ENCODE measurements around the gene NTRK2.

Gene NTRK2

DNA sequence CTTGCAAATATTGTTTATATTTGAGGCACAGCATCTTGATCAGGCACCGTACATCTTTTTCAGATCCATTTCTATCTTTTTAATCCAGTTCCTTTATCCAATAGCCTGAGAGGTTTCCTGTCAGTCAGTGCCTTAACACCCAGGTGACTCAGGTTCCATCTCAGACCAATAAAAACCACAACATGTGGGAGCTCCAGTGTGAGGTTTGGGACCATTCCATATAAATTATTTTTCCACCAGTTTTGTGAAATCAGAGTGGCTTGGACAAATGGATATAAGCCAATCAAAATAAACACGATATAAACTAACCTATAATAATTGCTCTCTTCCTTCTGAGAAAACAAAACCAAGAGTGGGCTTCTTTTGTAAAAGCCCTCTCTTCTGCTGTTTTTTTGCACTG is 351.3 kb downstream of the NTRK2 start:
- no peak for DNase-seq (ENCODE audit: low read depth, low spot score)

DNA sequence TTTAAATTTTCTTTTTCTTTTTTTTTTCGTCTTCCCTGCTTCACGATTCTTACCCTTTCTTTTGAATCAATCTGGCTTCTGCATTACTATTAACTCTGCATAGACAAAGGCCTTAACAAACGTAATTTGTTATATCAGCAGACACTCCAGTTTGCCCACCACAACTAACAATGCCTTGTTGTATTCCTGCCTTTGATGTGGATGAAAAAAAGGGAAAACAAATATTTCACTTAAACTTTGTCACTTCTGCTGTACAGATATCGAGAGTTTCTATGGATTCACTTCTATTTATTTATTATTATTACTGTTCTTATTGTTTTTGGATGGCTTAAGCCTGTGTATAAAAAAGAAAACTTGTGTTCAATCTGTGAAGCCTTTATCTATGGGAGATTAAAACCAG is 352.2 kb downstream of the NTRK2 start:
- no peak for DNase-seq (ENCODE audit: low read depth, low spot score)

DNA sequence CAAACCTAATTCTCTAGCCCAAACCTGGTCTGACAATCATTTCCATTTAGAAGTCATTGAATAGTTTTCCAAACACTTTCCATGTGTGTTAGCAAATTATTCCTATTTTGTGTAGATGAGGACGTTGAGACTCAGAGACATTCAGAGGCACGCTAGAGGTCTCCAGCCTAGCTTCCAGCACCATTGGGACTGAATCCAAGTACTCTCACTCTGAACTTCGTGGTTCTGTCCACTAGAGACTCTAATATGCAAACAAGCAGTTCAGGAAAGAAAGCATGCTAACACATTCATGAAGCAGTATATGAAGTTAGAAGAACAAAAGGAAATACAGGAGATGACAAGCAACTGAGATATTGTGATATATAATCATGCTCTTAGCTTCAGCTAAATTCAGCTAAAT is 354.8 kb downstream of the NTRK2 start:
- DNase-seq (ENCODE audit: low read depth, low spot score): no peak

DNA sequence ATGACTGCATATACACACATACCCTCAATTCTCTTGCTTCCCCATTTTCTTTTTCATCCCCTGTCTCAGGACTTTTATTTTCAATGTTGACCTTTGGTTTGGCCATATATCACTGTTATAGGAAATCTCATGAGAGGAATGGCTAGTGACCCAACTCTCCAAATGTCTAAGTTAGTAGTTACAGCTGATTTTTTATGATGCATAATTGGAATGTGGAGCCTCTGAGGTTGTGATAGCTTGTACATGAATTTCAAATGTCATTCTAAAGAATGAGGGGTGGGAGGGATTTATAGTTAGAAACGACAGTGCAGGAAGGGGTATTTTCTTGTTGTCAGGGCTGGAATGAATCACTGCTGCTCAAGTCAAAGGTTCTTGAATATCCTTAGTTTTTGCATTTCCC is 356.1 kb downstream of the NTRK2 start:
- no peak for DNase-seq (ENCODE audit: low read depth, low spot score)

DNA sequence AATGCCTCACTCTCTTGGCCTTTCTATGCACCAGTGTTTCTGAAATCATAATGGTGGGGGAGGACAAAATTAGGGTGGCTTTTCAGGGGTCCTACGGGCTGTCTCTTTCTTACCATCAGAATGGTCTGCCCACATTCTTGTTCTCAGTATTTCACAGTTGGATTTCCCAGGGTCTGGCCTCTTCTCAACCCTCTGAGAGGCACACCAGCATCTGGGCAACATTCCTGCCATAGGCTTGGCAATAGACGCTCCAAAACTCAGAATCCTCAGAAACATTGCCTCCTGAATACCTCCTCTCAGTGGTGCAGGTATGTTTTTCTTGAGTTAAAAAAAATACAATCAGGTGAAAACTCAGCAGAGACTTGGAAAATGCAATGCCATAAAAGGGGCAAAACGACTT is 358.3 kb downstream of the NTRK2 start:
- DNase-seq (ENCODE audit: low read depth, low spot score): no peak

DNA sequence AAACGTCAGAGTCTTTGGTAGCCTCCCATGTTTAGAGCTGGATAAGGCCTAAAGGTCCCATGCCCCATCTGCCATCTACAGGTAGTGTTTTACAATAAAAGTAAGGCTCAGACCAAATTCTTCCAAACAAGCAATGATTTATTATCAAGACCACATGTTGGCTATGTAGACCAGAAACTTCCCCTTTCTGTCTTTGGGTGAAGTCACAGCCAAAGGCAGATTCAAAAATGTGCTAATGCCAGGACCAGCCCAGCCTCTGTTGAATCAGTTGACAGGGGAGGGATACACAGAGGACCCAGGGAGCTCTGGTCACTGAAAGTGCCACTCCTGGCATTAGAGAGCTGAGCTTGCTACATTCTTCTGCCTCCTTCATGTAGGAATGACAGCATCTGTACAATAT is 360.8 kb downstream of the NTRK2 start:
- no peak for DNase-seq (ENCODE audit: low read depth, low spot score)

DNA sequence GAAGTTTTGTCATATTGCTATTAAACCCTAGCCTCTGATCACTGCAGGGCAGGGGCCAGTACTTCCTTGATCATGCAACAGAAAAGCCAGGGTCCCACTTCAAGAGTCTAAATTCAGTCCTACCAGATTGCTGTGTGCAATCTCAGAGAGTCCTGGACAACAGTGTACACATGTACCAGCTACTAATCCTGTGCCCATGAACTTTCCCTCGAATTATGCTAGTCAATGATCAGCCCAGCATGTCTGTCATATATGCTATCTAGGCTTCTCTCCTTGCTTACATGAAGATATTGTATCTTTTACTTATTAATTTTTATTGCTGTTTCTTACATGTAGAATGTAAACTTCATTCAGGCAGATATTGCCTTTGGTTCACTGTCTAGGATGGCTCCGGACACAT is 367.0 kb downstream of the NTRK2 start:
- no peak for DNase-seq (ENCODE audit: low read depth, low spot score)

DNA sequence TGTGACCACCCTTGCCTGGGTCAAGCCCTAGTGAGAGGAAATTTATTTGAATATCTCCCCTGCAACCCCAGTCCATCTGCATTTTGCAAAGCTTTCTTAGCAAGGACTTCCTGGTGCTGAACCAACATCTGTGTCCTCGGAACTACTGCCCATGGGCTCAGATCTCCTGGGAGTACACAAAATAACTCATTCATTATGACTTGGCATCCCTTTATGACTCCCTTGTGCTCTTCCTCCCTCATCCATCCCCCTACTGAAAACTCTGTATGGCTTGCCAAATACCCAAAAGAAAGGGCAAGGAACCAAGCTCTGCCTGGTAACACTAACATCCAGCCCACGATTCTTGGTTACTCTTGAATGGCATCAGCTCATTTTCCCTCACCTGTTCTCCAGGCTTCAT is 368.5 kb downstream of the NTRK2 start:
- no peak for DNase-seq (ENCODE audit: low read depth, low spot score)

DNA sequence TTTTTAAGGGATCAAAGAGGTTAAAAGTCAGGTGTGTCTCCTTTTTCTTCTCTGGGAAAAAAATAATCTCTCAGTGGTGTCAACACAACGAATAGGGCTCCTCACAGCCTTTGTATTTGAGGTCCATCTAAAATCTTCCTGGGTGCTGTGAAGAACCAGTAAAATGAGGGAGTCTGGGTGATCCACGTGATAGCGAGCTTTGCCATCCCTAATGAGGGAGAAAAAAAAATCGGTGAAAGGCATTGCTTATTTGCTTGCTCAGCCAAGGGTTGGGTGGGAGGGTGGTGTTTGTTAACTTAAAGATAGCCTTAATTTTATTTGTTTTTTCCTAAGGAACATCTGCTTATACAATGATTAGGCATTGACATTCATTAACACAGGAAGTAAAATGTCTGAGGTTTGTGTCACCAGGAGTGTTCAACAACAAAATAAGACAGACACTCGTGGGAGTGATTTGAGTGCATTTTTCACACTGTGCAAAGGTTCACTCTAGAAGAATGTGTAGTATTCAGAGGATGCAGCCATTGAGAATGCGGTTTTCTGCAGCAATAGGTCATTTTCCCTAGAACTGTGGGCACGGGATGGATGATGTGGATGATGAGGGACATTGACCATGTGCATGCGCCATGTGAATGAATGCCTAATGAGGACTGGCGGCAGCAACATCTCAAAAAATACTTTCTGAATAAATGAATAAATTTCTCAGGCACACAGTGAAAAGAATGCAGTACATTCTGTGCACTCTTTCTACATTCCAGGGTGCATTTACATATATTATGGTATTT is 369.5 kb downstream of the NTRK2 start:
- no peak for DNase-seq (ENCODE audit: low read depth, low spot score)

DNA sequence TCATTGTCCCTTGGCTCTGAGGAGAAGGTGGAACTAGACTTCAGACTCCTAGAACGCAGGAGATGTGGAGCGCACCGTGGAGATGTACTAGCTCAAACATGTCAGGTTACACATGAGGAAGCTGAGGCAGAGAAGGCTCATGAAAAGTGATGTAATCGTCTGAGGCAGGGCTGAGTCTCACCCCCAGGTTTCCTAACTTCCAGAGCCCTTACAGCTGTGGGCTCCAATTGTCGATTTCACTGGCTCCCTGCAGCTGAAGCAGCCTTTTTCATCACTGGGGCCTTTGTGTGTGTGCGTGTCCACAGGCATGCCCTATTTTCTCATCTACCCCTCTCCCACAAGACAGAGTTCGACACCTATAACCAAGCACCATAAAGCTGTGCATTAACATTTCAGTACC is 370.6 kb downstream of the NTRK2 start:
- no peak for DNase-seq (ENCODE audit: low read depth, low spot score)

DNA sequence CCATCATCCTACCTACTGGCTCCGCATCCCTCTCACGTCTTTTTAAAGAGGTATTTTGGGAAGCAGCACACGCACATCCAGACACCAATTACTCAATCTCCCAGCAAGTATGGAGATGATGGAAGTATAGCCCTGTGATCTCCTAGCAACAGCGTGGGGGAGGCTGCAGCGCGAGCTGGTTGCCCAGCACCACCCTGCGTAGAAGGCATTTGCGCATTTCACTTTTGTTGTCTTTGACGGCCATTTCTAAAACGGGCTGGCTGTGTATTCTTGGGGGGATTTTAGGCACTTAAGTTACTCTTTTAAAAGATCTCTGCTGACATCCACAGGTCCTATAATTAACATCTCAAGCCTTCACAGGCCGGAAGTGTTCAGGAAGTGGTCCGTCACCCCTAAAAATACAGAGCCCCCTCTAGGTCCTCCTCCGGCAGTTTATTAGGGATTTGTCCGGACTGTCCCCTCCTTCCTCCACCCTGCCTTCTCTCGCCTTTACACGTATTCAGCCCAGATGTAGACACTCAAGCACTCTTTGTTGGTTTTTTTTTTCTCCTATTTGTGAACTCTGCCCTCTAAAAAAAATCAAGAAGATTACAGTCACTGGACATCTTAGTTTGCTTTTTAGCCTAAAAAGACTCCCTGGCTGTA is 371.4 kb downstream of the NTRK2 start:
- DNase-seq (ENCODE audit: low read depth, low spot score): no peak

DNA sequence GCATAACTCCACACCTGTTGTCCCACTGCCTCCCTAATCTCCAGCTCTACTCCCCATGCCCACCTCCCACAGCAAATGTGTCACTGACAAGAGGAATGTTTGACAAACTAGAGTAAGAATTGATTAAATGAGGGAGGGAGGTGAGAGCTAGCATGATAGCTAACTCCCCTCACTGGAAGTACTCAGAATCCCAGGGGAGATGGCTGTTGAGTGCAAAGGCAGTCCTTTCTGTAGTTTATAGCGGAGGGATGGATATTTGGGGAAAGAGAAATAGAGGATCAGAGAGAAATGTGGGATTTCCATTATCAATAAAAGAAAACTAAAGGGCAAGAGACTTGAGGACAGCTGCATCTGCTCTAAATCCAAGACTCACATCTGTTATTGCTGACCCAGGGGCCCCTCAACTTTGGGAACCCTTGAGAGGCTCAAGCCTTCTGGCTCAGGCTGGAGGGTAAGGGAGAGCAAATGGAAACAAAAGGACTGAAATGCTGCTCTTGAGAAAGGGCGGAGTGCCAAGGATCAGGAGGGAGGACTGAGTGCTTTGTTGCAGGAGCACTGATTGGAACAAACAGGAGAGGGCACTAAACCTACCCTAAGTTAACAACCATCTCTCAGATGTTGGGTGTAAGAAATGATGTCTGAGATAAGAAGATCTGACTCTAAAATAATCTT is 372.1 kb downstream of the NTRK2 start:
- DNase-seq (ENCODE audit: low read depth, low spot score): no peak

DNA sequence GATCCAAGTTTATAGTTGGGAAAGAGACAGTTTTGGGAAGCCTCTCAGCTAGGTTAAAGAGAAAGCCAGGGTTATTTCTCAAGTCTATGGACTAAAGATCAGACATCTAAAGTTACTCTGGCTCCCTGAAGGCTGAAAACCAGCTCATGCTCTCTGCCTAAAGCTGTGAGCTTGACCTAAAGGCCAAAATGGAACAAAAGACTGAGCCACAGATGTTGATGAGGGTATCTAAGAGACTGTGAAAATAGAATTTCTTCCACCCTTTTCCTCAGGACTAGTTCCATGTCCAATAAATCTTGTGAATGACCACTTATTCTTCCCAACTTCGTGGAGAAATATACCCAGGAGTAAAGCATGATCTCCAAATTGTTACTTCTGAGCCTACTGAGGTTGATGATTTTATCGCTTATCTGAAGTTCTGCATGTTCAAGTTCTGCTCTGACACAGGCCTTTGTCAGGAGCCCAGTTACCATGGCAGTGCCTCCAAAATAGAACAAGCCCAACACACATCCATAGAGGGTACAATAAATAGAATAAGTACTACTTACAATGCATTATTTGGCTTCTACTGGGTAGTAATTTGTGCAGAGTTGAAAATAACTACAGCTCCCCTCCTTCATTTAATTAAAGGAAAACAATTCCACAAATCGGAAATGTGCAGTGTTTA is 373.6 kb downstream of the NTRK2 start:
- DNase-seq (ENCODE audit: low read depth, low spot score): no peak

DNA sequence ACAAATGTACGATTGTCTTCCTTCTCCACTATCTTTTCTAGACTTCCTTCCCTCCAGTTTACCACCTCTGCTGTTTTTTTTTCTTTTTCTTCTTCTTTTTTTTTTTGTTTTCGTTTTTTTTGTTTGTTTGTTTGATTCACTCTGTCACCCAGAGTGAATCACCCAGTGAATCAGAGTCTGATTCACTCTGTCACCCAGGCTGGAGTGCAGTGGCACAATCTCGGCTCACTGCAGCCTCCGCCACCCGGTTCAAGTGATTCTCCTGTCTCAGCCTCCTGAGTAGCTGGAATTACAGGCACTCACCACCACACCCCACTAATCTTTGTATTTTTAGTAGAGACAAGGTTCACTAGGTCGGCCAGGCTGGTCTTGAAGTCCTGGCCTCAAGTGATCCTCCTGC is 375.7 kb downstream of the NTRK2 start:
- no peak for DNase-seq (ENCODE audit: low read depth, low spot score)

DNA sequence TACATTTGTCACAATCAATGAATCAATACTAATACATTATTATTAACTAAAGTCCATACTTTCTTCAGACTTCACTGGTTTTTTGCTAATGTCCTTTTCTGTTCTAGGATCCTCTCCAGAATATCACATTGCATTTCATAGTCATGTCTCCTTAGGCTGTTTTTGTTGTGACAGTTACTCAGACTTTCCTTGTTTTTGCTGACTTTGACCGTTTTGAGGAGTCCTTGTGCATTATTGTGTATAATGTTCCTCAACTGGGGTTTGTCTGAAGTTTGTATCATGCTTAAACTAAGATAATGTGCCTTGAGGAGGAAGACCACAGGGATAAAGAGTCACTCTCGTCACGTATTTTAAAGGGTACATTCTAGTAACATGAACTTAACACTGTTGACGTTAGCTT is 376.9 kb downstream of the NTRK2 start:
- DNase-seq (ENCODE audit: low read depth, low spot score): no peak

DNA sequence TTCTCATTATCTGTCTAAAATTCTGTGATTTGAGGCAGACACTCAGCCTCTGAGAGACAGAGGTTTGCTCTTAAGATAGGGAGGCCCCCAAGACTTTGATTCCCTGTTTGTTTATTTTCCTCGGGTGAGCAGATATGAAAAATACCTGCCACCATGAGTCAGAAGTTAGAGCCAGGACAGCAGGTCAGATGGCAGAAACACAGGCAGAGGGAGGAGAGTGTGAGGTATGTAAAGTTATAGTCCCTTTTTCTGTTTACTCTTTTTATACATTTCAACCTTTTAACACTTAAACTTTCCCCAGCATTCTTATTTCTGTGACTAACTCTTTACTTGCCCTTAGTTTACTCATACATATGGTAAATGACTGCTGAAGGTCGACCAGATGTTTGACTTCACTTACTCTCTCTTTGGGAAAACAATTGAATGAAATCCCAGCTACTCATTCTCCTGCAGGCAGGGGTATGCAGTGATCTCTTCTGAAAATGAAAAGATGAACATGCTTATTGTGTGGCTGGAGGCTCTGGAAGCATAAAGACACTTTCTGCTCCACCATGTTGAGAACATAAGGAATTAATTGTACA is 383.8 kb downstream of the NTRK2 start:
- DNase-seq (ENCODE audit: low read depth, low spot score): no peak

DNA sequence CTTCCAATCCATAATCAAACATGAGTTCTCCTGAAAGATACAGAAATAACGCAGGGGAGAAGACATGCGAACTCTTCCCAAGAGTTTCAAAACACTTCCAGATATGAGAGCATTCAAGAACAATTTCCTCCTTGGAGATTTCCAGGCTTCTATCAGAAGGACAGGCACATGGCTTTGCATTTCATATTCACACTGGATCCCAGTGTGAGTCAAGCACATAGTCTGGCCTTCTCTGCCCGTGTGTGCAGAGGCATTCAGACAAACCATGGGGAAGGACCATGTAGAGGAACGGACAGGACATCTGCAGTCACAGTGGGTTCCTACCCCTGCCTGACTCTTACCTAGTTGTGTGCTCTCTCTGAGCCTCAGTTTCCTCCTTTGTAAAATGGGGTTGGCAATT is 384.5 kb downstream of the NTRK2 start:
- no peak for DNase-seq (ENCODE audit: low read depth, low spot score)

DNA sequence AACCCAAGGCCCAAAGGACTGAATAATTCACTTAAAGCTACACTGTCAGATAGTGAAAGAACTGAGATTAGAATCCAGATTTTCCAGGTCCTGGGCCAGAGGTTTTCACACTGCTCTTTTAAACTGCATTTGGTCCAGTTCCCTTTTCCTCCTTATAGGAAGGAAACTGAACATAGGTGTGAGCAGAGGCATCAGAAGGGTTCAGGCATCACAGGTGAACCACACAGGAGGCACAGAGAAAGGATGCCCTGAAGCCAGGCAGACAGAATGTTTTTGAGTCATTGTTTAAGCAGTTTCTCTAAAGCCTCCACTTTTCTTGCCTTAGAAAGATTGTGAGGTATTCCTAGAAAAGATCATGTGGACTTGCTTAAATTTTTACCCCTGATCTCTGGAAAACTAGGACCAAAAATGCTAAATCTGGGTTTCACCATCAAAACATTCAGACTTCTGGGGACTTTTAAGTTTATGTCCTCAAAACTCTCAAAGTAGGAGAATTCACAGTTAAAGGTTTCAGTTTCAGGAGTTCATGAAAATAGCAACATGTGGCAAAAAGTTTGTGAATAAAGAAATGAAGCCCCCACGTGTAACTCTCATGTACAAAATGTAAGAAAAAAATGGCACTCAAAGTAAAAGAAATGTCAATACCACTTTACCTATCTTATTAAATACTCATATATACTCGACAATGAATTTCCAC is 386.1 kb downstream of the NTRK2 start:
- no peak for DNase-seq (ENCODE audit: low read depth, low spot score)

DNA sequence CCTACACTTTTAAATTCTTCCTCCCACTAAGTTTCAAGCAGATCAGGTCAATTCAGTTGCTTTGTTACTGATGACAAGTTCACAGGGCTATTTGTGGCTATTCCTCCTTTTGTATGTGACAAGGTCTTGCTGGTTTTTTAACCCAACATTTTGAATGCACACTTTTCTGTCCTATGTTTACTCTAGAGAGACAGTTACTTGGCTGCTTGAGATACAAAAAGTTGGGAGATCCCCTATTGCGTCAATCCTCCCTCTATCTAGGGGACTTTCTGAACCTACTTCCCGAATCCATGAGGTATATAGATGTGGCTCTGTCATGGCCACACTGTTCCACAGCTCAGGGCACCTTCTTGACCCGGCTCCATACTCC is 386.7 kb downstream of the NTRK2 start:
- no peak for DNase-seq (ENCODE audit: low read depth, low spot score)

DNA sequence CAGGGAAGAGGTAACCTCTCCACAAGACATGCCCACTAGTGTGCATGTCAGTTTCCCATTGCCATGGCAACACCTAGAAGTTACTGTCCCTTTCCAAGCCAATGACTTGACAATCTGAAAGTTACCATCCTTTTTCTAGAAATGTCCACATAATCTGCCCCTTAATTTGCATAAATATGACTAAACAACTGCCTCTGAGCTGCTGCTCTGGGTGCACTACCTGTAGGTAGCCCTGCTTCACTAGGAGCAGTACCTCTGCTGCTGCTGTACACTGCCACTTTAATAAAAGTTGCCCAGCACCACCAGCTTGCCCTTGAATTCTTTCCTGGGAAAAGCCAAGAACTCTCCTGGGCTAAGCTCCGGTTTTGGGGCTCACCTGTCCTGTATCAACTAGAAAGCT is 392.4 kb downstream of the NTRK2 start:
- DNase-seq (ENCODE audit: low read depth, low spot score): no peak

DNA sequence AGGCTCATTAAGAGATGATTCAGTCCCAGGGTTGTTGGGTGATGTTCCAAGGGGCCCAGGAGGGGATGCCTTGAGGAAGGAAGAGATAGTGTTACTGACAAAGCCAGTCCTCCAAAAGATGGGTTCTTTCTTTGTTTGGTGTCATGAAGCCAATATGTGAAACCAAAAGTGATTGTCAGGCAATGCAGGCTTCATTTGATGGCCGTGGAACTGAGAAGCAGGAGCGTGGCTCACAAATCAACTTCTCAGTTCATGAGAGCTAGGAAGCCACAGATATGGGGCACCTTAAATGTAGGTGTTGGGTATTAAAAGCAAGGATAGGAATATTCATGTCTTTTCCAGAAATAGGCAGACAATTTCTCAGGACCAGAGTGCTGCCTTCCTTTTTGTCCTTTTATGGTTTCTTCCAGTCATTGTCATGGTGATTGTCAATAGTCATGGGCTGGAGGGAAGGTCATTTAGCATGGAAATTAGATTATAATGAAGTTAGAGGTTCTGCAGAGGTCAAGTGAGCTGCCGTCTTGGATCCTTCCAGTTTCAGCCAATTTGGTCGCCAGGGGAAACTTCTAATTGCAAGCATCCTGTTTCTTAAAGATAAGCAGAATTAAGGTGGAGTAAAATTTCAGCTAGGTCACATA is 393.0 kb downstream of the NTRK2 start:
- DNase-seq (ENCODE audit: low read depth, low spot score): no peak

All from smooth muscle cell of the brain vasculature (primary cell).